SK-N-SH treated with all-trans-retinoic acid at 6 μM for 48 hours (cell line): ENCODE measurements around the gene TMEM151A.

Source experiments
- BACH2 ChIP-seq: fragments of 250-450 bp; sonication (Bioruptor Pico); IDR thresholded peaks from 2 replicates; pipeline ENCODE4 v1.9.0; 2021; ENCODE audit warnings: mild to moderate bottlenecking, borderline replicate concordance
- CSDC2 ChIP-seq: fragments of 250-450 bp; sonication (Bioruptor Pico); IDR thresholded peaks from 2 replicates; pipeline ENCODE4 v1.5.0; 2020; ENCODE audit warnings: mild to moderate bottlenecking, moderate library complexity
- ISL1 ChIP-seq: fragments of 250-450 bp; sonication (Bioruptor Pico); IDR thresholded peaks from 2 replicates; pipeline ENCODE4 v2.1.2; 2022; ENCODE audit warnings: mild to moderate bottlenecking, moderate library complexity
- PATZ1 ChIP-seq: fragments of 250-450 bp; sonication (Bioruptor Pico); IDR thresholded peaks from 2 replicates; pipeline ENCODE4 v1.8.0; 2020; ENCODE audit warnings: mild to moderate bottlenecking, moderate library complexity, borderline replicate concordance
- POU6F1 ChIP-seq: fragments of 250-450 bp; sonication (Bioruptor Pico); IDR thresholded peaks from 2 replicates; pipeline ENCODE4 v1.8.0; 2021; ENCODE audit warnings: low read depth, mild to moderate bottlenecking, moderate library complexity, borderline replicate concordance
- RARB ChIP-seq: fragments of 250-450 bp; sonication (Bioruptor Pico); IDR thresholded peaks from 2 replicates; pipeline ENCODE4 v1.8.0; 2021; ENCODE audit warnings: mild to moderate bottlenecking, moderate library complexity
- SNAI2 ChIP-seq: fragments of 250-450 bp; sonication (Bioruptor Pico); IDR thresholded peaks from 2 replicates; pipeline ENCODE4 v1.5.0; 2020; ENCODE audit warnings: mild to moderate bottlenecking, moderate library complexity
- TCF4 ChIP-seq: fragments of 250-450 bp; sonication (Bioruptor Pico); IDR thresholded peaks from 2 replicates; pipeline ENCODE4 v1.8.0; 2021; ENCODE audit warnings: mild to moderate bottlenecking, moderate library complexity, borderline replicate concordance
- TOX ChIP-seq: fragments of 250-450 bp; sonication (Bioruptor Pico); IDR thresholded peaks from 2 replicates; pipeline ENCODE4 v1.8.0; 2021; ENCODE audit warnings: mild to moderate bottlenecking, moderate library complexity, borderline replicate concordance
- ZFP30 ChIP-seq: fragments of 450-650 bp; formaldehyde crosslinking; IDR thresholded peaks from 2 replicates; pipeline ENCODE4 v1.5.0; 2022; ENCODE audit warnings: mild to moderate bottlenecking, moderate library complexity
- ZNF70 ChIP-seq: fragments of 450-650 bp; formaldehyde crosslinking; IDR thresholded peaks from 2 replicates; pipeline ENCODE4 v1.5.0; 2020; ENCODE audit warnings: mild to moderate bottlenecking, moderate library complexity
- TF ChIP-seq, protein P1 (sequence below): fragments of 250-450 bp; sonication (Bioruptor Pico); IDR thresholded peaks from 2 replicates; pipeline ENCODE4 v1.5.0; 2020; ENCODE audit warnings: mild to moderate bottlenecking, moderate library complexity

GRCh38 chr11:66259956-66260355 is 31.7 kb upstream of the TMEM151A start:
- TF ChIP-seq ZFP30 (CRISPR knock-in tag) (no peak), POU6F1 (CRISPR knock-in tag) (no peak), BACH2 (no peak), RARB (CRISPR knock-in tag) (no peak), ZNF70 (CRISPR knock-in tag) (no peak), SNAI2 (CRISPR knock-in tag) (no peak), ISL1 (no peak), CSDC2 (CRISPR knock-in tag) (no peak), TCF4 (CRISPR knock-in tag) (no peak), PATZ1 (no peak), TOX (CRISPR knock-in tag) (no peak)
- TF ChIP-seq, protein P1, sequence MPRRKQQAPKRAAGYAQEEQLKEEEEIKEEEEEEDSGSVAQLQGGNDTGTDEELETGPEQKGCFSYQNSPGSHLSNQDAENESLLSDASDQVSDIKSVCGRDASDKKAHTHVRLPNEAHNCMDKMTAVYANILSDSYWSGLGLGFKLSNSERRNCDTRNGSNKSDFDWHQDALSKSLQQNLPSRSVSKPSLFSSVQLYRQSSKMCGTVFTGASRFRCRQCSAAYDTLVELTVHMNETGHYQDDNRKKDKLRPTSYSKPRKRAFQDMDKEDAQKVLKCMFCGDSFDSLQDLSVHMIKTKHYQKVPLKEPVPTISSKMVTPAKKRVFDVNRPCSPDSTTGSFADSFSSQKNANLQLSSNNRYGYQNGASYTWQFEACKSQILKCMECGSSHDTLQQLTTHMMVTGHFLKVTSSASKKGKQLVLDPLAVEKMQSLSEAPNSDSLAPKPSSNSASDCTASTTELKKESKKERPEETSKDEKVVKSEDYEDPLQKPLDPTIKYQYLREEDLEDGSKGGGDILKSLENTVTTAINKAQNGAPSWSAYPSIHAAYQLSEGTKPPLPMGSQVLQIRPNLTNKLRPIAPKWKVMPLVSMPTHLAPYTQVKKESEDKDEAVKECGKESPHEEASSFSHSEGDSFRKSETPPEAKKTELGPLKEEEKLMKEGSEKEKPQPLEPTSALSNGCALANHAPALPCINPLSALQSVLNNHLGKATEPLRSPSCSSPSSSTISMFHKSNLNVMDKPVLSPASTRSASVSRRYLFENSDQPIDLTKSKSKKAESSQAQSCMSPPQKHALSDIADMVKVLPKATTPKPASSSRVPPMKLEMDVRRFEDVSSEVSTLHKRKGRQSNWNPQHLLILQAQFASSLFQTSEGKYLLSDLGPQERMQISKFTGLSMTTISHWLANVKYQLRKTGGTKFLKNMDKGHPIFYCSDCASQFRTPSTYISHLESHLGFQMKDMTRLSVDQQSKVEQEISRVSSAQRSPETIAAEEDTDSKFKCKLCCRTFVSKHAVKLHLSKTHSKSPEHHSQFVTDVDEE (CRISPR knock-in tag), result no peak
